ENCODE results near the gene TAPBP.

Gene TAPBP

GRCh38 chr6:33259032-33259431, 54.8 kb downstream of the TAPBP start:
- H3K4me3 ChIP-seq (ENCODE audit: low read length), result no peak overlapping the region; the same call in 1 of the 2 replicates
- DNase-seq (ENCODE audit: low read depth, low spot score), result peak; percentile 50

GRCh38 chr6:33254591-33254990, 59.3 kb downstream of the TAPBP start:
- no peak overlapping the region for H3K4me3 ChIP-seq (ENCODE audit: low read length)
- no peak for DNase-seq (ENCODE audit: low read depth, low spot score)

GRCh38 chr6:33252759-33253158, 61.1 kb downstream of the TAPBP start:
- H3K4me3 ChIP-seq (ENCODE audit: low read length), result no peak overlapping the region
- DNase-seq (ENCODE audit: low read depth, low spot score), result no peak

- no peak for DNase-seq (ENCODE audit: low read depth, low spot score)
- no peak overlapping the region for H3K4me3 ChIP-seq (ENCODE audit: low read length)
These were observed 62.4 kb downstream of the TAPBP start for GRCh38 chr6:33251395-33252012.

- no peak for DNase-seq (ENCODE audit: low read depth, low spot score)
- no peak overlapping the region for H3K4me3 ChIP-seq (ENCODE audit: low read length)
These were observed 63.1 kb downstream of the TAPBP start for GRCh38 chr6:33250731-33251130.

GRCh38 chr6:33249732-33250630, 63.9 kb downstream of the TAPBP start:
- peak overlapping the region; percentile 74 for H3K4me3 ChIP-seq (ENCODE audit: low read length)

More at GRCh38 chr6:33249732-33250630, 63.9 kb downstream of the TAPBP start:
- no peak for DNase-seq (ENCODE audit: low read depth, low spot score)

Measured in Jurkat, Clone E6-1 (cell line).